PC-9 (cell line): ENCODE results near the gene SGCE.

Experiments used
- EZH2 ChIP-seq: fragments of 200-600 bp; sonication (generic); IDR thresholded peaks from 2 replicates; pipeline ENCODE4 v1.8.0; 2017; ENCODE audit warnings: antibody characterized with exemption, low read depth
- TF ChIP-seq, protein P1 (sequence below): fragments of 200-600 bp; sonication (generic); conservative IDR thresholded peaks from 2 replicates; pipeline ENCODE4 v1.6.1; 2017; ENCODE audit warnings: mixed run types, antibody characterized with exemption, mild to moderate bottlenecking, moderate library complexity

- no peak for TF ChIP-seq EZH2
- TF ChIP-seq, protein P1, sequence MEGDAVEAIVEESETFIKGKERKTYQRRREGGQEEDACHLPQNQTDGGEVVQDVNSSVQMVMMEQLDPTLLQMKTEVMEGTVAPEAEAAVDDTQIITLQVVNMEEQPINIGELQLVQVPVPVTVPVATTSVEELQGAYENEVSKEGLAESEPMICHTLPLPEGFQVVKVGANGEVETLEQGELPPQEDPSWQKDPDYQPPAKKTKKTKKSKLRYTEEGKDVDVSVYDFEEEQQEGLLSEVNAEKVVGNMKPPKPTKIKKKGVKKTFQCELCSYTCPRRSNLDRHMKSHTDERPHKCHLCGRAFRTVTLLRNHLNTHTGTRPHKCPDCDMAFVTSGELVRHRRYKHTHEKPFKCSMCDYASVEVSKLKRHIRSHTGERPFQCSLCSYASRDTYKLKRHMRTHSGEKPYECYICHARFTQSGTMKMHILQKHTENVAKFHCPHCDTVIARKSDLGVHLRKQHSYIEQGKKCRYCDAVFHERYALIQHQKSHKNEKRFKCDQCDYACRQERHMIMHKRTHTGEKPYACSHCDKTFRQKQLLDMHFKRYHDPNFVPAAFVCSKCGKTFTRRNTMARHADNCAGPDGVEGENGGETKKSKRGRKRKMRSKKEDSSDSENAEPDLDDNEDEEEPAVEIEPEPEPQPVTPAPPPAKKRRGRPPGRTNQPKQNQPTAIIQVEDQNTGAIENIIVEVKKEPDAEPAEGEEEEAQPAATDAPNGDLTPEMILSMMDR = no peak
Observed at GRCh38 chr7:94575646-94576045, 80.3 kb downstream of the SGCE start.
